GM12878 (cell line): Measurements from ENCODE around the gene LSM3. TPM values are rescaled to one million over a fixed set of nuclear protein-coding genes. Genes with fewer than 3 reads are reported as not detected.
A peak's percentile ranks its signal among the peaks of the same experiment; 100 is the strongest.

ENCODE experiments used
- ATAC-seq: fragments of 200-7000 bp; cut with Tn5 transposase; 3 replicates; pipeline ENCODE4 v1.9.1; 2020; ENCODE audit warnings: mild to moderate bottlenecking, moderate library complexity
- BruUV-seq: library from RNA; stranded (reverse); fragments of 400-500 nt; replicated peaks from 2 replicates; lab custom pipeline; 2021; lab: Mats Ljungman, UMichigan
- CTCF ChIA-PET: fragments of 300-600 bp; sonication (Branson Sonifier 250); formaldehyde crosslinking; extraction: SDS; loops from one replicate; lab custom pipeline; 2021; ENCODE audit warnings: inconsistent platforms; lab: Yijun Ruan, JAX
- POLR2A ChIA-PET: fragments of 350-600 bp; formaldehyde crosslinking; extraction: SDS; loops from one replicate; lab custom pipeline; 2021; ENCODE audit warnings: inconsistent platforms; lab: Charles Lee
- RAD21 ChIA-PET: fragments of 300-600 bp; sonication (Branson Sonifier 250); formaldehyde crosslinking; loops from one replicate; lab custom pipeline; 2023; ENCODE audit warnings: antibody characterized with exemption; ENCODE audit not compliant: unreplicated experiment; lab: Charles Lee
- SMC1A ChIA-PET: fragments of 300-600 bp; sonication (Branson Sonifier 250); formaldehyde crosslinking; loops from one replicate; lab custom pipeline; 2023; ENCODE audit not compliant: unreplicated experiment, uncharacterized antibody; lab: Charles Lee
- DNase-seq: peaks from one replicate; pipeline ENCODE4 v3.0.0-alpha.2; 2011; ENCODE audit warnings: low read depth, low spot score
- FAIRE-seq: peaks from 3 replicates; lab custom pipeline; 2011; peaks lifted over from hg19 to GRCh38; lab: Jason Lieb, UNC
- H2AFZ ChIP-seq: 2 replicates; pipeline ENCODE4 v1.6.0; 2011; ENCODE audit warnings: low read depth, low read length, control low read depth; ENCODE audit not compliant: control insufficient read depth
- H3K27ac ChIP-seq: 2 replicates; pipeline ENCODE4 v1.5.1; 2011; ENCODE audit warnings: control low read depth; ENCODE audit not compliant: control insufficient read depth, insufficient read depth
- H3K27me3 ChIP-seq, 2 experiments: replicated peaks in 1 of 2; 2 replicates each; pipeline versions ENCODE4 v1.6.0 to v1.6.1; 2011; ENCODE audit warnings: low read length in 1 of 2; ENCODE audit not compliant: control insufficient read depth in 2 of 2, insufficient read depth in 2 of 2
- H3K36me3 ChIP-seq, 2 experiments: 2 replicates each; pipeline ENCODE4 v1.5.1; 2011; ENCODE audit warnings: low read length in 1 of 2; ENCODE audit not compliant: control insufficient read depth in 2 of 2, insufficient read depth in 2 of 2
- H3K4me1 ChIP-seq: 2 replicates; pipeline ENCODE4 v1.6.1; 2011; ENCODE audit warnings: mild to moderate bottlenecking, low read length, moderate library complexity, mixed read lengths; ENCODE audit not compliant: control insufficient read depth, insufficient read depth
- H3K4me2 ChIP-seq: 2 replicates; pipeline ENCODE4 v1.6.0; 2011; ENCODE audit warnings: control low read depth; ENCODE audit not compliant: control insufficient read depth, insufficient read depth
- H3K4me3 ChIP-seq: fragments of 200-600 bp; sonication (generic); 2 replicates; pipeline ENCODE4 v1.5.1; 2016
- H3K79me2 ChIP-seq: 2 replicates; pipeline ENCODE4 v1.6.0; 2011; ENCODE audit warnings: low read length; ENCODE audit not compliant: control insufficient read depth, insufficient read depth
- H3K9ac ChIP-seq: 2 replicates; pipeline ENCODE4 v1.8.0; 2011; ENCODE audit warnings: low read length, control low read depth, mixed read lengths; ENCODE audit not compliant: control insufficient read depth, insufficient read depth
- H3K9me3 ChIP-seq: replicated peaks from 3 replicates; pipeline ENCODE4 v1.5.1; 2011; ENCODE audit warnings: mild to moderate bottlenecking, low read length; ENCODE audit not compliant: control insufficient read depth, insufficient read depth
- H4K20me1 ChIP-seq: 2 replicates; pipeline ENCODE4 v1.6.0; 2011; ENCODE audit not compliant: control insufficient read depth, insufficient read depth
- ATF7 ChIP-seq: fragments of 450-650 bp; IDR thresholded peaks from 2 replicates; pipeline ENCODE4 v1.6.1; 2016; ENCODE audit warnings: low read depth, mild to moderate bottlenecking
- BHLHE40 ChIP-seq, 2 experiments: fragments of 450-650 bp in 1 of 2; IDR thresholded peaks; 2 replicates each; pipeline ENCODE4 v1.6.1; 2011 to 2017; ENCODE audit warnings: low read depth in 2 of 2, borderline replicate concordance in 1 of 2, improper control_type of control experiment in 1 of 2, low read length in 1 of 2, mild to moderate bottlenecking in 1 of 2
- HDAC6 ChIP-seq: fragments of 200-600 bp; sonication (generic); IDR thresholded peaks from one replicate; pipeline ENCODE4 v1.8.0; 2017; ENCODE audit warnings: antibody characterized with exemption; ENCODE audit not compliant: unreplicated experiment
- HDGF ChIP-seq: fragments of 450-650 bp; IDR thresholded peaks from 2 replicates; pipeline ENCODE4 v1.6.1; 2016; ENCODE audit warnings: antibody characterized with exemption
- KDM1A ChIP-seq: fragments of 200-600 bp; sonication (generic); IDR thresholded peaks from 2 replicates; pipeline ENCODE4 v1.6.1; 2016; ENCODE audit warnings: borderline replicate concordance
- NFYA ChIP-seq: IDR thresholded peaks from 2 replicates; pipeline ENCODE4 v1.6.1; 2011; ENCODE audit warnings: low read depth, mild to moderate bottlenecking, low read length, improper control_type of control experiment, borderline replicate concordance
- POLR2A ChIP-seq: IDR thresholded peaks from 2 replicates; pipeline ENCODE4 v1.6.1; 2011; ENCODE audit warnings: low read depth, mild to moderate bottlenecking, low read length
- RB1 ChIP-seq: fragments of 450-650 bp; formaldehyde crosslinking; IDR thresholded peaks from 2 replicates; pipeline ENCODE4 v1.6.1; 2017; ENCODE audit warnings: mild to moderate bottlenecking, borderline replicate concordance
- RFX5 ChIP-seq: IDR thresholded peaks from 2 replicates; pipeline ENCODE4 v1.6.1; 2011; ENCODE audit warnings: low read depth, low read length, improper control_type of control experiment
- SMAD1 ChIP-seq: fragments of 450-650 bp; IDR thresholded peaks from 2 replicates; pipeline ENCODE4 v1.6.1; 2018; ENCODE audit warnings: mild to moderate bottlenecking, low read depth; ENCODE audit not compliant: partially characterized antibody
- SREBF2 ChIP-seq: IDR thresholded peaks from 2 replicates; pipeline ENCODE4 v1.6.1; 2012; ENCODE audit warnings: mild to moderate bottlenecking, low read length
- TCF7 ChIP-seq: IDR thresholded peaks from 2 replicates; pipeline ENCODE4 v1.6.1; 2014; ENCODE audit warnings: antibody characterized with exemption, borderline replicate concordance
- YBX1 ChIP-seq: fragments of 450-650 bp; IDR thresholded peaks from 2 replicates; pipeline ENCODE4 v1.6.1; 2016; ENCODE audit warnings: antibody characterized with exemption
- YY1 ChIP-seq: IDR thresholded peaks from 2 replicates; pipeline ENCODE4 v1.6.1; 2011; ENCODE audit warnings: low read depth, mild to moderate bottlenecking, low read length
- ZBED1 ChIP-seq: IDR thresholded peaks from 2 replicates; pipeline ENCODE4 v1.6.1; 2016; ENCODE audit warnings: borderline replicate concordance
- WGBS: methylation state at CpG from one replicate; pipeline ENCODE4 v1.1.6; 2016; ENCODE audit warnings: low lambda C conversion rate; ENCODE audit not compliant: insufficient replicate concordance, insufficient coverage; ENCODE audit errors: missing lambda C conversion rate; 5-methylcytosine and 5-hydroxymethylcytosine counted together
- in situ Hi-C: fragments of 300-500 bp; cut with MboI; formaldehyde crosslinking; loops from 9 replicates; pipeline ENCODE4 v1.14.3; 2018; ENCODE audit warnings: mixed read lengths
- intact Hi-C: fragments of 100-400 bp; cut with micrococcal nuclease; formaldehyde crosslinking; loops from one replicate; pipeline ENCODE4 v1.14.2; 2022; ENCODE audit not compliant: unreplicated experiment
- polyA plus RNA-seq, 11 experiments: library from polyadenylated mRNA; depleted of rRNA in 4 of 11; unstranded in 6 of 11; stranded (reverse) in 5 of 11; fragments of >200 nt; fragmentation: Nextera tagmentation in 4 of 11; fragmentation: Illumina TruSeq in 1 of 11; extraction: Ambion mirVana in 4 of 11; extraction: Trizol in 1 of 11; gene quantifications; 1 replicate in 1 of 11; 2 replicates in 10 of 11; pipeline versions ENCODE4 v1.2.1 to v1.2.3, GENCODE V29; 2011 to 2016; ENCODE audit warnings: inconsistent platforms in 2 of 11, missing spikeins in 2 of 11, low read depth in 1 of 11
- total RNA-seq, 4 experiments: library from RNA; depleted of rRNA in 3 of 4; stranded (reverse); fragments of >200 nt in 3 of 4; fragmentation: Illumina TruSeq in 1 of 4; extraction: Trizol in 1 of 4; gene quantifications; 2 replicates each; pipeline versions ENCODE4 v1.2.1 to v1.2.3, GENCODE V29; 2013 to 2021
- TF ChIP-seq, protein P1 (sequence below): fragments of 450-650 bp; IDR thresholded peaks from 2 replicates; pipeline ENCODE4 v1.6.1; 2018; ENCODE audit warnings: borderline replicate concordance, mild to moderate bottlenecking; ENCODE audit not compliant: partially characterized antibody

The LSM3 gene
- total and polyA plus RNA-seq, 10 of the 15 experiments (the other 5 are each of a cell fraction or from before 2014, with no cell fraction given) = 15.5 to 111 (median 29.1) TPM

DNA sequence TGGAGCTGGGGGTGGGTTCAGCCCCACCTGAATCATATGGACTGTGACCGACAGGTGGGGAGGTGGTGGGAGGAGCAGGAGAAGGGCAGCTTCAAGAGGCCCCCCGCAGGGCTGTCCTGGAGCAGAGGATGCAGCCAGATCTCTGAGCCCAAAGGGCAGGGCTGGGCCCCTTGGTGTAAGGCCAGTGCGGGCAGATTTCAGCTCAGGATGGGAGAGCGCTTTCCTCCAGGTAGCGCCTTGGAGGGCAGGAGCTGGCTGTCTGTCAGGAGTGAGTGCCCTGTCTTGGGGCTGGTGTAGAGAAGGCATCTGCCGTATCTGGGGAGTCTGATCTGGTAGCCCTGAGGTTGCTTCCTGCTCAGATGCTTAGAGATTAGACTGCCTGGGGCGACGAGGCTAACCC, 46.5 kb upstream of the LSM3 start:
- no peak for DNase-seq
- no peak overlapping the region for H2AFZ ChIP-seq
- intact Hi-C loops = no loop called here
- H3K9ac ChIP-seq = no peak overlapping the region
- in situ Hi-C loops = no loop called here
- no peaks in the 10 kb centered on the region for H4K20me1 ChIP-seq
- no peaks in the 10 kb centered on the region for H3K27me3 ChIP-seq
- H3K36me3 ChIP-seq = peaks cover 27 to 30% of the 10 kb centered on the region in 2 experiments
- FAIRE-seq = no peak
- BruUV-seq = no TSS peak
- no peak overlapping the region for H3K4me3 ChIP-seq
- ChIA-PET CTCF (interaction anchor here (1.4 kb wide), 1 partner anchor 43 kb away, joined by 4 read pairs; no protein-coding TSS in a partner anchor), SMC1A (no interaction called here), POLR2A (no interaction called here), RAD21 (no interaction called here)
- H3K79me2 ChIP-seq = peaks cover 13% of the 10 kb centered on the region
- TF ChIP-seq, protein P1, sequence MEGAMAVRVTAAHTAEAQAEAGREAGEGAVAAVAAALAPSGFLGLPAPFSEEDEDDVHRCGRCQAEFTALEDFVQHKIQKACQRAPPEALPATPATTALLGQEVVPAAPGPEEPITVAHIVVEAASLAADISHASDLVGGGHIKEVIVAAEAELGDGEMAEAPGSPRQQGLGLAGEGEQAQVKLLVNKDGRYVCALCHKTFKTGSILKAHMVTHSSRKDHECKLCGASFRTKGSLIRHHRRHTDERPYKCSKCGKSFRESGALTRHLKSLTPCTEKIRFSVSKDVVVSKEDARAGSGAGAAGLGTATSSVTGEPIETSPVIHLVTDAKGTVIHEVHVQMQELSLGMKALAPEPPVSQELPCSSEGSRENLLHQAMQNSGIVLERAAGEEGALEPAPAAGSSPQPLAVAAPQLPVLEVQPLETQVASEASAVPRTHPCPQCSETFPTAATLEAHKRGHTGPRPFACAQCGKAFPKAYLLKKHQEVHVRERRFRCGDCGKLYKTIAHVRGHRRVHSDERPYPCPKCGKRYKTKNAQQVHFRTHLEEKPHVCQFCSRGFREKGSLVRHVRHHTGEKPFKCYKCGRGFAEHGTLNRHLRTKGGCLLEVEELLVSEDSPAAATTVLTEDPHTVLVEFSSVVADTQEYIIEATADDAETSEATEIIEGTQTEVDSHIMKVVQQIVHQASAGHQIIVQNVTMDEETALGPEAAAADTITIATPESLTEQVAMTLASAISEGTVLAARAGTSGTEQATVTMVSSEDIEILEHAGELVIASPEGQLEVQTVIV = no peak
- no peak for TF ChIP-seq BHLHE40 (IDR thresholded peaks at IDR 0.05; ENCODE audit: borderline replicate concordance in 1 of 2, low read depth in 2 of 2, low read length in 1 of 2)
- 0 out of 2 replicates have a peak, but pooled peaks have one; percentile 13 for TF ChIP-seq POLR2A
- TF ChIP-seq HDGF = no peak
- TF ChIP-seq ZBED1 = no peak
- 88% methylated on average over 8 of the region's 8 CpGs for WGBS
- no peak overlapping the region for H3K27ac ChIP-seq
- no peaks in the 10 kb centered on the region for H3K4me1 ChIP-seq
- H3K4me2 ChIP-seq = no peak overlapping the region
- H3K9me3 ChIP-seq = no peaks in the 10 kb centered on the region
- ATAC-seq = no peak

DNA sequence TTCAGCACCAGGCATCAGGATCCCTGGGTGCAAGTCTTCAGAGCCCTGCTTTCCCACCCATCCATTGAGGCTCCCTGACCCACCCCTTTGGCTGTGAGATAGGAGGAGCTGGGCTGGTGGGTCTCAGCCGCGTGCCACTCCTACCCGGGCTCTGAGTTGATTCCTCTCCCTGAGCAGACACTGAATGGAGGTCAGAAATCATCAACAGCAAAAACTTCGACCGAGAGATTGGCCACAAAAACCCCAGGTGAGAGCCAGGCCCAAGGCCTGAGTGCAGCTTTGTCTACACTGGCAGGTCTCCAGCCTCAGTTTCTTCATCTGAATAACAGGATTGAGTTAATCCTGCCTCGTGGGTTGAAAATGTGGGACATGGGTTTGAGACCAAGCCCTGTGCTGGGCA, 45.9 kb upstream of the LSM3 start:
- Histone ChIP-seq H2AFZ (no peak overlapping the region), H3K79me2 (peaks cover 8% of the 10 kb centered on the region), H3K4me3 (no peak overlapping the region), H3K9me3 (no peaks in the 10 kb centered on the region), H3K27me3 (no peaks in the 10 kb centered on the region), H3K4me1 (no peaks in the 10 kb centered on the region), H4K20me1 (no peaks in the 10 kb centered on the region), H3K4me2 (no peak overlapping the region), H3K36me3 (peaks cover 26 to 27% of the 10 kb centered on the region in 2 experiments), H3K9ac (no peak overlapping the region), H3K27ac (no peak overlapping the region)
- no peak for DNase-seq
- 97% methylated on average over 6 of the region's 6 CpGs for WGBS
- intact Hi-C loops (no loop called here), in situ Hi-C loops (no loop called here)
- POLR2A ChIA-PET = no interaction called here
- SMC1A ChIA-PET = no interaction called here
- no peak for ATAC-seq
- TF ChIP-seq YBX1 (no peak), SMAD1 (no peak), YY1 (no peak), TCF7 (no peak), ATF7 (no peak), RFX5 (no peak), HDAC6 (no peak), RB1 (no peak), NFYA (no peak), KDM1A (no peak), SREBF2 (no peak)
- no TSS peak for BruUV-seq
- CTCF ChIA-PET = no interaction called here
- FAIRE-seq = no peak
- RAD21 ChIA-PET = no interaction called here
